SJSA1 (cell line): Measurements from ENCODE around the gene QRSL1. TPM values are rescaled to one million over a fixed set of nuclear protein-coding genes. Genes with fewer than 3 reads are reported as not detected.
A peak's percentile ranks its signal among the peaks of the same experiment; 100 is the strongest.
"Not testable (repeated sequence)": the region's sequence is repeated elsewhere in the genome, so short reads cannot be mapped to it uniquely, and the experiment has no call there.

ENCODE experiments used
- DNase-seq, 2 experiments: peaks; one replicate each; pipeline ENCODE4 v3.0.0-alpha.2; 2015 to 2020; ENCODE audit warnings: low spot score in 2 of 2, low read depth in 1 of 2
- H3K27ac ChIP-seq: fragments of 250-450 bp; sonication (Bioruptor Pico); 2 replicates; pipeline ENCODE4 v1.5.1; 2020; ENCODE audit warnings: mild to moderate bottlenecking, moderate library complexity
- H3K27me3 ChIP-seq: fragments of 250-450 bp; sonication (Bioruptor Pico); replicated peaks from 2 replicates; pipeline ENCODE4 v1.5.1; 2020; ENCODE audit warnings: mild to moderate bottlenecking, moderate library complexity
- H3K36me3 ChIP-seq: fragments of 250-450 bp; sonication (Bioruptor Pico); 2 replicates; pipeline ENCODE4 v1.5.1; 2020; ENCODE audit warnings: mild to moderate bottlenecking
- H3K4me1 ChIP-seq: fragments of 250-450 bp; sonication (Bioruptor Pico); replicated peaks from 2 replicates; pipeline ENCODE4 v1.6.1; 2021; ENCODE audit warnings: mild to moderate bottlenecking
- H3K4me3 ChIP-seq: fragments of 250-450 bp; sonication (Bioruptor Pico); 2 replicates; pipeline ENCODE4 v1.5.1; 2020; ENCODE audit warnings: mild to moderate bottlenecking
- H3K9me3 ChIP-seq: fragments of 250-450 bp; sonication (Bioruptor Pico); replicated peaks from 2 replicates; pipeline ENCODE4 v1.5.1; 2020; ENCODE audit warnings: mild to moderate bottlenecking
- total RNA-seq: library from RNA; depleted of rRNA; stranded (reverse); fragments of >200 nt; shearing (Covaris generic); gene quantifications from 2 replicates; pipeline ENCODE4 v1.2.3, GENCODE V29; 2014

Gene QRSL1
- total RNA-seq, 1 experiment from 2014 or later = 19.3 TPM

GRCh38 chr6:106674541-106675229, 45.3 kb downstream of the QRSL1 start:
- no peaks in the 10 kb centered on the region for H3K36me3 ChIP-seq
- 0 out of 2 replicates have a peak, but pooled peaks cover 3% of the 10 kb centered on the region for H3K9me3 ChIP-seq
- H3K4me3 ChIP-seq = no peak overlapping the region
- no peaks in the 10 kb centered on the region for H3K27me3 ChIP-seq
- DNase-seq = no peak
- H3K4me1 ChIP-seq = no peaks in the 10 kb centered on the region
- H3K27ac ChIP-seq = no peak overlapping the region

- DNase-seq = no peak
- Histone ChIP-seq H3K27ac (no peak overlapping the region), H3K36me3 (no peaks in the 10 kb centered on the region), H3K9me3 (0 out of 2 replicates have a peak, but pooled peaks cover 3% of the 10 kb centered on the region), H3K4me1 (no peaks in the 10 kb centered on the region), H3K27me3 (no peaks in the 10 kb centered on the region), H3K4me3 (no peak overlapping the region)
These were observed 47.9 kb downstream of the QRSL1 start for GRCh38 chr6:106677282-106677681.

- Histone ChIP-seq H3K9me3 (no peaks in the 10 kb centered on the region), H3K27me3 (no peaks in the 10 kb centered on the region), H3K4me1 (peaks cover 13% of the 10 kb centered on the region), H3K27ac (no peak overlapping the region), H3K36me3 (no peaks in the 10 kb centered on the region), H3K4me3 (no peak overlapping the region)
- no peak for DNase-seq
These were observed 54.6 kb downstream of the QRSL1 start for GRCh38 chr6:106684011-106684410.

- Histone ChIP-seq H3K27ac (no peak overlapping the region), H3K36me3 (no peaks in the 10 kb centered on the region), H3K9me3 (no peaks in the 10 kb centered on the region), H3K27me3 (no peaks in the 10 kb centered on the region), H3K4me3 (no peak overlapping the region), H3K4me1 (peaks cover 13% of the 10 kb centered on the region)
- DNase-seq = peak; percentile 28 to 51
These were observed 56.5 kb downstream of the QRSL1 start for GRCh38 chr6:106685833-106686232.

- Histone ChIP-seq H3K4me3 (no peak overlapping the region), H3K27ac (no peak overlapping the region), H3K27me3 (no peaks in the 10 kb centered on the region), H3K4me1 (peaks cover 26% of the 10 kb centered on the region), H3K36me3 (no peaks in the 10 kb centered on the region), H3K9me3 (no peaks in the 10 kb centered on the region)
- no peak for DNase-seq
These were observed 59.0 kb downstream of the QRSL1 start for GRCh38 chr6:106688177-106688951.

GRCh38 chr6:106692112-106692818, 62.9 kb downstream of the QRSL1 start:
- peak overlapping the region; percentile 12; the same call in 1 of the 2 replicates for H3K27ac ChIP-seq
- peak; percentile 54 to 66 for DNase-seq
- H3K4me1 ChIP-seq = peaks cover 17% of the 10 kb centered on the region
- no peaks in the 10 kb centered on the region for H3K27me3 ChIP-seq
- H3K4me3 ChIP-seq = no peak overlapping the region
- no peaks in the 10 kb centered on the region for H3K9me3 ChIP-seq
- no peaks in the 10 kb centered on the region for H3K36me3 ChIP-seq

GRCh38 chr6:106692819-106693208, 63.4 kb downstream of the QRSL1 start:
- Histone ChIP-seq H3K9me3 (no peaks in the 10 kb centered on the region), H3K27ac (no peak overlapping the region), H3K36me3 (no peaks in the 10 kb centered on the region), H3K27me3 (no peaks in the 10 kb centered on the region), H3K4me1 (peaks cover 17% of the 10 kb centered on the region), H3K4me3 (no peak overlapping the region)
- DNase-seq = no peak

- no peak for DNase-seq
- H3K27ac ChIP-seq = no peak overlapping the region
These were observed 64.0 kb downstream of the QRSL1 start for GRCh38 chr6:106693418-106693817.

GRCh38 chr6:106694343-106694742, 65.0 kb downstream of the QRSL1 start:
- no peaks in the 10 kb centered on the region for H3K36me3 ChIP-seq
- no peak for DNase-seq
- H3K27me3 ChIP-seq = no peaks in the 10 kb centered on the region
- H3K27ac ChIP-seq = no peak overlapping the region
- no peak overlapping the region for H3K4me3 ChIP-seq
- H3K4me1 ChIP-seq = peaks cover 13% of the 10 kb centered on the region
- H3K9me3 ChIP-seq = no peaks in the 10 kb centered on the region

More at GRCh38 chr6:106693418-106693817, 64.0 kb downstream of the QRSL1 start:
- Histone ChIP-seq H3K9me3 (no peaks in the 10 kb centered on the region), H3K4me1 (peaks cover 15% of the 10 kb centered on the region), H3K27me3 (no peaks in the 10 kb centered on the region), H3K4me3 (no peak overlapping the region), H3K36me3 (no peaks in the 10 kb centered on the region)

- Histone ChIP-seq H3K27me3 (peaks cover 7% of the 10 kb centered on the region; the same call in 1 of the 2 replicates), H3K4me3 (no peak overlapping the region), H3K9me3 (no peaks in the 10 kb centered on the region; the same call in 1 of the 2 replicates), H3K27ac (no peak overlapping the region), H3K36me3 (no peaks in the 10 kb centered on the region), H3K4me1 (no peaks in the 10 kb centered on the region)
- no peak for DNase-seq
These were observed 71.2 kb downstream of the QRSL1 start for GRCh38 chr6:106700581-106700980.

GRCh38 chr6:106701201-106701600, 71.8 kb downstream of the QRSL1 start:
- not testable (repeated sequence) for H3K4me1 ChIP-seq, H3K9me3 ChIP-seq, DNase-seq, H3K4me3 ChIP-seq, H3K36me3 ChIP-seq, H3K27ac ChIP-seq, H3K27me3 ChIP-seq

GRCh38 chr6:106702046-106702445, 72.7 kb downstream of the QRSL1 start:
- no peaks in the 10 kb centered on the region for H3K36me3 ChIP-seq
- H3K27me3 ChIP-seq = peaks cover 7% of the 10 kb centered on the region; the same call in 1 of the 2 replicates
- no peaks in the 10 kb centered on the region for H3K4me1 ChIP-seq
- DNase-seq = no peak
- H3K4me3 ChIP-seq = no peak overlapping the region
- H3K9me3 ChIP-seq = no peaks in the 10 kb centered on the region; the same call in 1 of the 2 replicates
- H3K27ac ChIP-seq = no peak overlapping the region

GRCh38 chr6:106702451-106703110, 73.2 kb downstream of the QRSL1 start:
- Histone ChIP-seq H3K36me3 (no peaks in the 10 kb centered on the region), H3K4me1 (no peaks in the 10 kb centered on the region), H3K27ac (no peak overlapping the region)

More at GRCh38 chr6:106702451-106703110, 73.2 kb downstream of the QRSL1 start:
- DNase-seq = no peak
- H3K9me3 ChIP-seq = no peaks in the 10 kb centered on the region; the same call in 1 of the 2 replicates
- peaks cover 7% of the 10 kb centered on the region; the same call in 1 of the 2 replicates for H3K27me3 ChIP-seq
- no peak overlapping the region for H3K4me3 ChIP-seq
